Endothelial cell of umbilical vein (primary cell): ENCODE data around the gene OTUD6A. TPM values are rescaled to one million over a fixed set of nuclear protein-coding genes. Genes with fewer than 3 reads are reported as not detected.

Experiments
- Bru-seq: library from RNA; stranded (reverse); fragments of 400-500 nt; gene quantifications from one replicate; lab custom pipeline; 2021; lab: Mats Ljungman, UMichigan
- BruChase-seq, 2 experiments: library from RNA; stranded (reverse); fragments of 400-500 nt; gene quantifications; one replicate each; lab custom pipeline; 2021; lab: Mats Ljungman, UMichigan
- BruUV-seq: library from RNA; stranded (reverse); fragments of 400-500 nt; replicated peaks from 2 replicates; lab custom pipeline; 2021; lab: Mats Ljungman, UMichigan
- CTCF ChIA-PET: fragments of 300-600, 350-600 bp; sonication (Branson Sonifier 250); formaldehyde crosslinking; loops from one replicate; lab custom pipeline; 2021; ENCODE audit warnings: antibody characterized with exemption, inconsistent platforms; lab: Charles Lee
- POLR2A ChIA-PET: fragments of 300-600, 350-600 bp; sonication (Branson Sonifier 250); formaldehyde crosslinking; loops from one replicate; lab custom pipeline; 2021; ENCODE audit warnings: antibody characterized with exemption, inconsistent platforms; lab: Charles Lee
- DNase-seq: peaks from one replicate; pipeline ENCODE4 v3.0.0-alpha.2; 2011; ENCODE audit warnings: low read depth, low spot score
- FAIRE-seq: peaks from 2 replicates; lab custom pipeline; 2011; peaks lifted over from hg19 to GRCh38; lab: Jason Lieb, UNC
- H2AFZ ChIP-seq: 2 replicates; pipeline ENCODE4 v1.6.0; 2012; ENCODE audit warnings: low read depth, low read length, control low read depth, inconsistent platforms
- H3K27ac ChIP-seq: 2 replicates; pipeline ENCODE4 v1.5.1; 2011; ENCODE audit warnings: low read depth, mild to moderate bottlenecking, control low read depth, low read length, moderate library complexity; ENCODE audit not compliant: insufficient read depth
- H3K27me3 ChIP-seq, 2 experiments: 2 replicates each; pipeline versions ENCODE4 v1.6.0 to v1.6.1; 2011; ENCODE audit warnings: low read length in 2 of 2, mixed read lengths in 1 of 2; ENCODE audit not compliant: control insufficient read depth in 2 of 2, insufficient read depth in 2 of 2
- H3K36me3 ChIP-seq, 2 experiments: 2 replicates in 1 of 2; 3 replicates in 1 of 2; pipeline ENCODE4 v1.5.1; 2011; ENCODE audit warnings: low read length in 2 of 2, mild to moderate bottlenecking in 1 of 2, moderate library complexity in 1 of 2; ENCODE audit not compliant: control insufficient read depth in 2 of 2, insufficient read depth in 2 of 2; ENCODE audit errors: extremely low read depth in 1 of 2
- H3K4me1 ChIP-seq: 3 replicates; pipeline ENCODE4 v1.5.1; 2011; ENCODE audit warnings: mild to moderate bottlenecking, low read length; ENCODE audit not compliant: control insufficient read depth, insufficient read depth; ENCODE audit errors: extremely low read depth
- H3K4me2 ChIP-seq: 2 replicates; pipeline ENCODE4 v1.6.1; 2011; ENCODE audit warnings: low read length, control low read depth, mixed read lengths; ENCODE audit not compliant: insufficient read depth
- H3K4me3 ChIP-seq, 3 experiments: fragments of 200-600 bp in 1 of 3; sonication (generic), shearing (Covaris generic) in 1 of 3; replicated peaks in 1 of 3; 2 replicates each; pipeline ENCODE4 v1.5.1; 2011 to 2016; ENCODE audit warnings: control low read depth in 3 of 3, low read length in 3 of 3, mild to moderate bottlenecking in 2 of 3, inconsistent platforms in 1 of 3, low read depth in 1 of 3, moderate library complexity in 1 of 3; ENCODE audit not compliant: insufficient read depth in 1 of 3
- H3K79me2 ChIP-seq: 2 replicates; pipeline ENCODE4 v1.6.0; 2012; ENCODE audit warnings: low read length, inconsistent platforms; ENCODE audit not compliant: control insufficient read depth, insufficient read depth
- H3K9ac ChIP-seq: replicated peaks from 2 replicates; pipeline ENCODE3; 2011; ENCODE audit warnings: low read length, control low read depth; ENCODE audit not compliant: insufficient read depth; ENCODE audit errors: extremely low read depth
- H3K9me1 ChIP-seq: replicated peaks from 3 replicates; pipeline ENCODE4 v1.6.0; 2011; ENCODE audit warnings: mild to moderate bottlenecking, low read length; ENCODE audit not compliant: control insufficient read depth, insufficient read depth; ENCODE audit errors: extremely low read depth
- H3K9me3 ChIP-seq: replicated peaks from 2 replicates; pipeline ENCODE4 v1.5.1; 2012; ENCODE audit warnings: low read length, inconsistent platforms; ENCODE audit not compliant: control insufficient read depth, insufficient read depth
- H4K20me1 ChIP-seq: replicated peaks from 2 replicates; pipeline ENCODE3; 2011; ENCODE audit warnings: mild to moderate bottlenecking, low read length; ENCODE audit not compliant: control insufficient read depth, insufficient read depth; ENCODE audit errors: extremely low read depth
- CTCF ChIP-seq, 2 donors: IDR thresholded peaks; 1 replicate in 1 of 2; 2 replicates in 1 of 2; pipeline ENCODE4 v1.5.1; 2011; ENCODE audit warnings: low read length in 2 of 2, mild to moderate bottlenecking in 2 of 2, moderate library complexity in 2 of 2, control low read depth in 1 of 2, inconsistent platforms in 1 of 2, low read depth in 1 of 2; ENCODE audit not compliant: insufficient read depth in 1 of 2; ENCODE audit errors: extremely low read depth in 1 of 2
- EZH2 ChIP-seq: IDR thresholded peaks from 2 replicates; pipeline ENCODE4 v1.6.1; 2012; ENCODE audit warnings: borderline replicate concordance, low read depth, mild to moderate bottlenecking, moderate library complexity, low read length, inconsistent platforms; ENCODE audit not compliant: severe bottlenecking
- FOS ChIP-seq: IDR thresholded peaks from 2 replicates; pipeline ENCODE4 v1.6.1; 2011; ENCODE audit warnings: mild to moderate bottlenecking, low read length, moderate library complexity, borderline replicate concordance; ENCODE audit not compliant: insufficient read depth
- GATA2 ChIP-seq: IDR thresholded peaks from 2 replicates; pipeline ENCODE4 v1.7.0; 2011; ENCODE audit warnings: low read depth, mild to moderate bottlenecking, moderate library complexity, mixed read lengths, low read length; ENCODE audit not compliant: insufficient read length, insufficient read depth
- JUN ChIP-seq: IDR thresholded peaks from 2 replicates; pipeline ENCODE4 v1.6.1; 2011; ENCODE audit warnings: borderline replicate concordance, low read depth; ENCODE audit not compliant: insufficient read length, insufficient read depth
- MAX ChIP-seq: IDR thresholded peaks from 2 replicates; pipeline ENCODE4 v1.6.1; 2011; ENCODE audit not compliant: insufficient read depth, insufficient read length
- MYC ChIP-seq: IDR thresholded peaks from one replicate; pipeline ENCODE4 v1.6.1; 2011; ENCODE audit warnings: mild to moderate bottlenecking, low read depth, low read length
- POLR2A ChIP-seq: IDR thresholded peaks from 2 replicates; pipeline ENCODE4 v1.6.1; 2012; ENCODE audit warnings: low read depth, mild to moderate bottlenecking, control low read depth, low read length
- POLR2AphosphoS5 ChIP-seq: IDR thresholded peaks from 2 replicates; pipeline ENCODE4 v1.6.1; 2012; ENCODE audit warnings: low read depth, mild to moderate bottlenecking, control low read depth, low read length, moderate library complexity; ENCODE audit not compliant: insufficient read depth
- dilution Hi-C: fragments of 300-500 bp; cut with MboI; formaldehyde crosslinking; loops from one replicate; pipeline ENCODE4 v1.15.0; 2019; ENCODE audit warnings: low sequenced_read_pairs; ENCODE audit not compliant: extremely low pct_ligation_motif_present
- intact Hi-C: fragments of 100-400 bp; cut with micrococcal nuclease; formaldehyde crosslinking; loops from one replicate; pipeline ENCODE4 v1.10.0; 2022
- long read RNA-seq: library from polyadenylated mRNA; stranded (forward); transcript quantifications from one replicate; pipeline ENCODE4 v2.0.0, GENCODE V29; 2021
- polyA minus RNA-seq, 3 experiments: library from RNA; depleted of rRNA, polyadenylated mRNA; stranded (reverse); fragments of >200 nt; gene quantifications; 1 replicate in 1 of 3; 2 replicates in 2 of 3; pipeline ENCODE4 v1.2.3, GENCODE V29; 2011
- polyA plus RNA-seq, 4 experiments: library from polyadenylated mRNA; depleted of rRNA in 3 of 4; stranded (reverse) in 3 of 4; unstranded in 1 of 4; fragments of >200 nt; gene quantifications; 2 replicates each; pipeline versions ENCODE4 v1.2.1 to v1.2.3, GENCODE V29; 2011 to 2012; ENCODE audit warnings: missing spikeins in 1 of 4
- total RNA-seq: library from RNA; stranded (reverse); gene quantifications from 2 replicates; pipeline ENCODE4 v1.2.3, GENCODE V29; 2021

OTUD6A gene, protein sequence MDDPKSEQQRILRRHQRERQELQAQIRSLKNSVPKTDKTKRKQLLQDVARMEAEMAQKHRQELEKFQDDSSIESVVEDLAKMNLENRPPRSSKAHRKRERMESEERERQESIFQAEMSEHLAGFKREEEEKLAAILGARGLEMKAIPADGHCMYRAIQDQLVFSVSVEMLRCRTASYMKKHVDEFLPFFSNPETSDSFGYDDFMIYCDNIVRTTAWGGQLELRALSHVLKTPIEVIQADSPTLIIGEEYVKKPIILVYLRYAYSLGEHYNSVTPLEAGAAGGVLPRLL
- total RNA-seq (not detected in 2 replicates), polyA plus RNA-seq (not detected in 2 replicates), polyA minus RNA-seq (not detected in 2 replicates), Bru-seq, nascent RNA (not detected), BruChase-seq, experiment 1, labeled RNA remaining after a 6-hour chase (not detected), BruChase-seq, experiment 2, labeled RNA remaining after a 2-hour chase (not detected)
- not detected in 2 replicates for polyA plus RNA-seq (2011; cell fraction: cytosol; rRNA removed)
- polyA plus RNA-seq (2011; cell fraction: nucleus; rRNA removed): not detected in 2 replicates
- not detected in 2 replicates for polyA plus RNA-seq (2012)
- not detected for polyA minus RNA-seq (2011; cell fraction: cytosol; rRNA and poly(A)+ RNA removed)
- polyA minus RNA-seq (2011; cell fraction: nucleus; rRNA and poly(A)+ RNA removed): not detected in 2 replicates
- long read RNA-seq: 0 reads

DNA sequence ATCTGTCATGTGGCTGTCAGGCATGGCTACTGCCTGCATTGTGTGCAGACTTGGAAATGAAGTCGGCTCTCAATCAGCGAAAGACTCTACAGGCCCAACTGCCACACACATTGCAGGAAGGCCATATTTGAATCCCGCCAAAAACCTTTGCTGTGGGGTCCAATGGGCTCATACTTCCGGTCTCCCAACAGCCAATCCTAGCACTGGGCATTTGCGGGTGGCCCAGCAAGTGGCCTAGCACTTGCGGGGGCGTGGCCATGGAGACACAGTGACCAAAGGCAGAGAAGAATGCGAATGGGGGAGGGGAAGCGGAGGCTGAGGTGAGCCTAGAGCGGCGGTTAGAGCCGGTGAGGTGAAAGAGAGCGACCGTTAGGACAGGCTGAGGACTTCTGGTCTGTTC, at the start of gene OTUD6A:
Gene OTUD6A, plus strand, starts transcription at position 382 of the 400 bp plus-strand sequence. CDS start 68 bp downstream, outside the sequence.
- intact Hi-C loops: no loop called here
- Histone ChIP-seq H3K4me1 (no peaks in the 10 kb centered on the region), H3K27me3 (no peaks in the 10 kb centered on the region), H3K36me3 (no peaks in the 10 kb centered on the region), H3K4me2 (no peak within 1 kb of the TSS), H3K79me2 (no peaks in the 10 kb centered on the region), H2AFZ (no peak within 1 kb of the TSS), H3K27ac (no peak within 1 kb of the TSS), H3K9ac (no peak within 1 kb of the TSS), H3K9me3 (no peaks in the 10 kb centered on the region), H3K4me3 (no peak within 1 kb of the TSS), H4K20me1 (no peaks in the 10 kb centered on the region), H3K9me1 (no peaks in the 10 kb centered on the region)
- POLR2A ChIA-PET: no interaction called here
- no peak for FAIRE-seq
- no TSS peak for BruUV-seq
- no peak for DNase-seq
- dilution Hi-C loops: no loop called here
- CTCF ChIA-PET: no interaction called here
- TF ChIP-seq MYC: no peak
- no peak for TF ChIP-seq CTCF (IDR thresholded peaks at IDR 0.05; ENCODE audit: extremely low read depth in 1 of 2, insufficient read depth in 1 of 2, low read depth in 1 of 2, low read length in 2 of 2)
- TF ChIP-seq GATA2: no peak
- no peak for TF ChIP-seq EZH2
- no peak for TF ChIP-seq JUN
- TF ChIP-seq FOS: no peak
- no peak for TF ChIP-seq POLR2AphosphoS5
- no peak for TF ChIP-seq MAX
- TF ChIP-seq POLR2A: no peak
